ENCODE results near the gene SLCO3A1.
"Not testable (repeated sequence)": the region's sequence is repeated elsewhere in the genome, so short reads cannot be mapped to it uniquely, and the experiment has no call there.

SLCO3A1 gene

DNA sequence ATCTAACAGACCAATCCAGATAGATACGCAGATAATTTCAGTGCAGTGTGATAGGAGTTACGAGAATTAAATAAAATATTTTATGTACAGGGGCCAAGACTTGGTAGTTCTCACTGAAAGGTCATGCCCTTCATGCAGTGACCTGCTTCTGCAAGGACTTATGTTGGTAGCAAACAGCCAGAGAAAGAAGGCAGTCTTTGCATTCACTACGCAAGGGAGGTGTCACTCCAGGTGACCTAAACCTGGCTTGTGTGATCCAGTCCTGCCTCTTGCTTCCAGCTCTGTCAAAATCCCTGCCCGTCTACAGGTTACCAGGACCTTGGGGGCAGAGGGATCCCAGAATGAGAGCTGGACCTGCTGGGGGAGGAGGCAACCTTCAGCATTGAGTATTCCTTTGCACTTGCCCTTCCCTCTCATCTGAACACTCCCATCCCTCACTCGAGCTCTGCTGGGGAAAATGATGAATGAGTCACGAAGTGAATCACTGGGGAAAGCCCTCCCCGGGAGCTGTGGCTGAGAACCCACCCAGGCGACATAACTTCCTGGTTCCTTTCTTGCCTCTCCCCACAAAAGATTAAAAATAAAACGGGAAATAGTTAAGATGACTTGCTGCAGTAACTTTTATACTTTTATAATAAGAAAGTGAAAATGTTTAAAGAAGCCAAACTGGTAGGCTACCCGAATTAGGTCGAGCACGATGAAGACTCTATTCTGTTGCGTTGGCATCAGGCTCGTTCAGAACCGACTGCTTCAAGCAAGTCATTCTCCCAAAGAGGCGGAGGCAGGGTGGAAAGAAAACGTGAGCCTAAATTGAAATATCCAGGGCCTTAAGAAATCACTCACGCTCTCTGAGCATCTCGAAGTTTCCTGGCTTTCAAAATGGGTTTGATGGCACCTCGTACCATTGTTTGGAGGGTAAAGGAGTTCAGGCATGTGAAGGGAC, 216.1 kb downstream of the SLCO3A1 start:
- DNase-seq (ENCODE audit: low read depth in 2 of 2) = peak in 1 of 2 donors; percentile 37

DNA sequence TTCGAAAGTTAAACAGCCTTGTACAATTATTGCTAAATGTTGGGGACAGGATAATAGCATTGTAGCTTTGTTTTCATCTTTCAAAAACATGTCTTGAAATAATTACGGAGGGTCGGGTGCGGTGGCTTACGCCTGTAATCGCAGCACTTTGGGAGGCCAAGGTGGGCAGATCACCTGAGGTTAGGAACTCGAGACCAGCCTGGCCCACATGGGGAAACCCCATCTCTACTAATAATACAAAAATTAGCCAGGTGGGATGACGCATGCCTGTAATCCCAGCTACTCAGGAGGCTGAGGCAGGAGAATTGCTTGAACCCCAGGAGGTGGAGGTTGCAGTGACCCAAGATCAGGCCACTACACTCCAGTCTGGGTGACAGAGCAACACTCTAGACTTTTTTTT, 216.7 kb downstream of the SLCO3A1 start:
- not testable (repeated sequence) for DNase-seq (ENCODE audit: low read depth in 2 of 2)

DNA sequence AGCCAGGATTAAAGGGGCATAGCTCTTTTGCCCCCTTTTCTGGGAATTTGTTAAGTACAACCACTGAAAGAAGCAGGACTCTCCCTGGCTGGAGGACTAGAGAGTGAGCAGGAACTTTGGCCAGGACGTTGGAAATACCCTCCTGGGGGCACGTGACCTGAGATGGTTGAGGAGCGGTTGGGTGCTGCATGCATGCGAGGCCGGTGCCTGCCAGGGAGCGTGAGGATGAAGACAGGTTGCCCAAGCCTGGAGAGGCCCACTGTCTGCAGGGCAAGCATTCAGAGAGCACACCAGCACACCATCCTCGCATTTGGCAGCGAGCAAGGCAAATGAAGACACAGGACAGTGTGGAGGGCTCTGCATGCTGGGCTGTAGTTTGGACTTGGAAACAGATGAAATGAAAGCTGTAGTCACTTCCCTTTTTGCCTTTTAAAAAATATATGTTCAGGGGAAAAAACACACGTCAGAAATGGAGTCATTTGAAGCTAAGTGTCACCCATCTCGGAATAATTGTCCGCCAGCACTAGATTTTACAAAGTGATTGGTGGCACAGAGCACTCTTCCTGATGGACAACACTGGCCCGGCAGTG, 217.6 kb downstream of the SLCO3A1 start:
- no peak for DNase-seq (ENCODE audit: low read depth in 2 of 2)

DNA sequence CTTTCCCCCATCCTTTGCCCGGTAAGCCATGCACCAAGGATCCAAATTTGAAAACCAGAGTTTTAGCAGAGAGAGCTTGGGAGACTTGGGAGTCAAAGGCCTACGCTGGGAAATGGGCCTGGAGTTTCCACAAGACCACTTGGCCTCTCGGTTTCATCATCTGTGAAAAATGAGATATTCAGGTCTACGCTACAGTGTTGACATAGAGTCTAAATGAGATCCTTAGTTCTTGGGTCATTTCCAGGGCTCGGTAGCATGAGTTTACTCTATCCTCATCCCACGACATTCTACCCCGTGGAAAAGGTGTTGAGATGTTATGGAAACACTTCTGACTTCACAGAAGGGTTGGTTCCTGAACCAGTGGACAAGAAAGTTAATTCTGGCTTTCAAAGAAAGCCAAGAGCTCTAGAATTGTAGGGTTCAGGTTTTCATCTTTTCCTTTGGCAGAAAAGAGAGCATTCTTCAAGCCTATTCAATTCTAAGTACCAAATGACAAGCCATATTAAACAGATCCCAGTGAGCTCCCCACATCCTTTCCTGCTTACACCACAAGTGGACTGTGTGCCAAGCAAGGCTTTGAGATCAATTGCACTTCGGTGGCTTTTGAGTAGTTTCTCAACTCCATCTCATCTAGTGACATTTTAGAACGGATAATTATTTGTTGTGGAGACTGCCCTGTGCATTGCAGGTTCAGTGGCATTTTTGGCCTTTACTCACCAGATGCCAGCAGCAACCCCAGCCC, 219.7 kb downstream of the SLCO3A1 start:
- no peak for DNase-seq (ENCODE audit: low read depth in 2 of 2)

DNA sequence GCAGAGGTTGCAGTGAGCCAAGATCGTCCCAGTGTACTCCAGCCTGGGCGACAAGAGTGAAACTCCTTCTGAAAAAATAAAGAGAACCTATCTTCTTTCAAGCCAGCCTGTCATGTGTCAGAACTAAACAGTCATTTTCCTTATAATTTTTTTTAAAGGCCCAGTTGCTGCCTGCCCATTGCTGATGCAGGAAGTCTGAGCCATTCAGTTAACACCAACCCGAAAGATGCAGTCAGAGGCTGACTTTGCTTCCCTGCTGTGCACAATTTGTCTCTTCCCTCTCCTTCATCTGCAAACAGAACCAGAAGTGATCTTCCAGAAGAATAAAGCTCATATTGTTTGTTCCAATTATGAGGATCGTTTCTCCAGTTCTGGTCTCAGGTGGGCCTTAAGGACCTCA, 220.6 kb downstream of the SLCO3A1 start:
- no peak for DNase-seq (ENCODE audit: low read depth in 2 of 2)

DNA sequence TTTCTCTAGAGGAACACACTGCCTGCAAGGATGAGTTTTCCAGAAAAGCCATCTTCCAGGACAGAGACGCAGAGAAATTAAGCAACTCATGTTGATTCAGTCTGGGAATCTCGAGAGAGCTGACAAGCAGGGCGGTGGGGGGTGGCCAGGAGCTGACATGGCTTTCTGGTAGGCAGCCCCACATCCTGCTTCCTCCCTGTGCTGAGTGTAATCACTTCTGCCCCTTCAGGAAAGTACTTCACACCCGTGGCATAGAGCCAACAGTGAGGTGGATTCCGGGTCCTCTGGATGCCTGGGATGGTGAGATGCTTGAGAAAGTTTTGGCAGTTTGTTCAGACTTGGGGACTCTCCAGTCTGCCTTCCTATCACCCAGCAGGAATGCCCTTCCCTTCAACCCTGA, 221.1 kb downstream of the SLCO3A1 start:
- DNase-seq (ENCODE audit: low read depth in 2 of 2) = no peak

DNA sequence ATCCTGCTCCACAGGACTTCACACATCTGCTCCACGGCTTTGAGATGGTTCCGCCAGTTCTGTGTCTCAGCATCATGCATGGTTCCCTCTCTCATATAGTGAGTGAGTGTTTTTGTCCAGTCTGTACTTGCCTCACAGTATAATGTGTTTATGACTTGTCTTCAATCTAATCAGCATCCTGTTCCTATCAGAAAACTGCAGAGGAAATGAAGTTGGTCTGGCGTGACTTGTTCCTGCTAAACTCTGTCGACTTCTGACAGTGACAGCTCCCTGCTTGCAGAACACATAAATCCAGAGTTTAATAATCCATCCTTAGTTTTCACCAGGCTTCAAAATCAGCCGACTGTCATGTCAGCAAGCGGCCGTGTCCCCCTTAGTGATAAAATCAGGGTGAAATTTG, 222.3 kb downstream of the SLCO3A1 start:
- DNase-seq (ENCODE audit: low read depth in 2 of 2) = no peak

DNA sequence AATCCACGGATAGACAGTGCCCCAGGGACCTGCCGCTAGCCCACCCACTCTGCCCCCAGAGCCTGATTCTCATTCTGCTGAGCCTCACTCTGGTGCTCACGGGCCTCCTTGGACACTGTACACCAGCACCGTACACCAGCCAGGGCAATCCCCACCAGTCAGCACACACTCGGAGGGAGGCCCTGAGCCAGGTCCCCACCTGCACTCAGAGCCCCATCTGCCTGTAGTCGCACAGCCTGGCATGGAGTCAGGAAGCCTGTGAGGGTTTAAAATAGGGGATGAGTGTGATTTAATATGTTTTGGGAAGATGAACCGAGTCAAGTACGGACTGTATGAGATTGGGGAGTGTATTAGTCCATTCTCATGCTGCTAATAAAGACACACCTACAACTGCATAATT, 223.0 kb downstream of the SLCO3A1 start:
- no peak for DNase-seq (ENCODE audit: low read depth in 2 of 2)

DNA sequence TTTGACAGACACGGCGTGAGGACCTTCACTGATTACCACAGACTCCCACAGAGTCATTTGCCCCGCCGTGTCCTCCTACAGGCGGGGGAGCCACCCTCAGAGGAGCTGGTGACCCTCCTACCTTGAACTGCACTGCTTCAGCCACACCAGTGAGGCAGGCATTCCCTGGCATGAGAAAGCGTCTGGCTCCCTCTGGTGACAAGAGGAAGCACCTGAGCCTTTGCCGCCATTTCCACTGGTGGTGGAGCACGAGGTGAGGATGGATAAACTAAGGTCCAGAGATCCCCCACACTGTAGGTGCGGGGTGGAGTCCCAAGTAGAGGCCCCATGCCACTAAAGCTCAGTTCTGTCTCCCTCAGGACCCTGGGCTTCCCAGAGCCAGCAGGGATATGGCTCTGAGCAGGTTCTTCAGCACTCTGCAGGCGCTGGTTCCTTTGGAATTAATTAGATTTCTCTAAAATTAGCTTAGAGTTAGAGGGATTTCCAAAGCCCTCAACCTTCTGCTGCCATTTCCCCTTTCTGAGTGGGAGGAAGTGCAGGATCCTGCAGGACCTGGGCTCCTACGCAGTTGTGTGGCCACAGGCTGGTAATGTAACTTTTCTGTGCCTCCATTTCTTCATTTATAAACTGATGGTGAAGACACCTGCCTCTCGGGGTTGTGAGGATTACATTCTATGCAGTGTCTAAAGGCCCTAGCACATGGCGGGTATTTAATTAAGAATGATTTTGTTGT, 224.0 kb downstream of the SLCO3A1 start:
- DNase-seq (ENCODE audit: low read depth in 2 of 2) = peak; percentile 52 to 65

DNA sequence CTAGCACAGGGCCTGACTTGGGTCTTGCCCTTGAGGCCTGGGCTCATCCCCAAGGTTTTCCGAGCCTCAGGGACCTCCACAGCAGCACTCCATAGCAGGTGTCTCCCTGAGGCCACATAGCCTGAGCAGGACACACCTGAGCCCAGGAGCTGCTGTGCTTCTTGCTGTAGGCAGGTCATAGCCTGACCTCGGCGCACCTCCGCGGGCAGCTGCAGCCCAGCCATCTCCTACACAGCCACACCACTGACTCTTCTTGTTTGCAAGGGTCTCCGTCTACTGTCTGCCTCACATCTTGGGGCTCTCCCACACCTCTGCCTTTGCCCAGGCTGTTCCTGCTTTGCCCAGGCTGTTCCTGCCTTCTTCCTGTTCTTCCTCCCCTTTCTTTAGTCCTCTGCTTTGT, 224.8 kb downstream of the SLCO3A1 start:
- DNase-seq (ENCODE audit: low read depth in 2 of 2) = no peak

DNA sequence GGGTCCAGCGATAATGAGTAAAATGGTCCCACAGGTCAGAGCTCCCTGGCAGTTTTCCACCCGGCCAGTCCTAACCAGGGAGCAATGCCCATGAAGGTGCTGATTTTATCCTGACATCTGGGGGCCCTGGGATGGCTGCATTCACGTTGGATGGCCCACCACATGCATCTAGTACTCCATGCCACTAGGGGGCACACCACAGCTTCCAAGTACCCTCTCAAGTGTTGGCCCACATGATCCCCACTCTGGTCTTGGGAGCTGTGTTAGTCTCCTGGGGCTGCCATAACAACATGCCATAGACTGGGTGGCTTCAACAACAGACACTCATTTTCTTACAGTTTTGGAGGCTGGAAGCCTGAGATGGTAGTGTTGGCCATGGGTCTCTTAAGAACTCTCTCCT, 225.5 kb downstream of the SLCO3A1 start:
- DNase-seq (ENCODE audit: low read depth in 2 of 2) = no peak

DNA sequence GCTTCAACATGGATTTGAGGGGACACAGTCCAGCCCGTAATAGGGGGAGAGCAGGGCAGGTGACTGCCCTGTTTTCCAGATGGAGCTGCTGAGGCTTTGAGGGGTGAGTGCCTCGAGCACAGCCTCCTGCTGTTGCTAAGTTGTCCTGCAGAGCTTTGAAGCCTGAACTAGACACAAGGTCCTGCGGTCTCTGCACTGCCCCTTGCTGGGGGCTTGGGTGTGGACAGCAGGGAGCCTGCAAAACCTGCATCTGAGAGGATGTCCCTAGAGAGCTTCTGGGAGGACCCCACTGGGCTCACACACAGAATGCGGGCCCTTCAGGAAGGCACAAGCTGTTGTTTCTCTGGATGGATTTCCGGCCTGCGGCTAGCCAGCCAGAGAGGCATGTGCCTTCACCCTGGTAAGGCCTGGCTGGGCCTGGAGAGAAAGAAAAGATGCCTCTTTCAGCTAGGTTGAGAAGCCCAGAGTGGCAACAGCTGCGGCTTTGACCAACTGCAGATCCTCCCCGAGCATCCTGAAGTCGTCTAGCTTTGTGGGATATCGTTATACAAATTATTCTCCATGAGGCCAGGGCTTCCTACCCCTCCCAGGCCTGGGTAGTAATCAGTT, 226.2 kb downstream of the SLCO3A1 start:
- no peak for DNase-seq (ENCODE audit: low read depth in 2 of 2)

DNA sequence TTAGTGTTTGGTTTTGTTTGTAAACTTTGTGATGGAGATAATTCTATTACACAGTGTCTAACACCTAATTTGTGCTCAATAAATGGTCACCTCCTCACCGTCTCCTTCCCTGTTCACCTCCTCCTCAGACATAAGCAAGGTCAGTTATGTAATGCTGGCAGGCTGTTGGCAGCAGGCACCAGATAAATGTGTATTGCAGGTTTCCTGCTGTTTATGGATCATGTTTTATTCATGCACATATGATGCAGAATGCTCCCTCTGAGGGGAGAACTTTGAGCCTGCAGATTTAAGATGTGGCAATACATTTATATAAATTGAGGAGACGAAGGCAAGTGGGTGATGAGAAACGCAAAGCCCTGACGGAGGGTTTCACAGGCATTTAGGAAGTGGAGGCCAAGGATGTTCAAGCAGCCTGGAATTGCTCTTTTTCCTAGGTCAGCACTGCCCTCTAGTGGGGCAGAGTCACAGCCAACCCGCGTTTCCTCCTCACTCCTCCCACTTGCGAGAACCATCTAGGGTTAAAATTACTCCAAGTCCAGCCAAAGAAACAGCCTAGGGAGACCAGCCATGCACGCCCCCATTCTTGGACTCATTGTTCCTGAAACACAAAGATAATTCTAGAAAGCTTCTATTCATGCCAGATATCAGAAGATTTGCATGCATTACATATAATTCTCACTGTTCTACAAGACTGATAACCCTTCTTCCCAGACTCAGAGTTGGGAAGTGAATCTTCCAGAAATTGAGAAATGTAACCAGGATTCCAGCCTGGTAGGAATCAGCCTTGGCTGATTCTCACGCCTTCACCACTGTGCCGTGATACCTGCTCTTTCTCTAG, 228.7 kb downstream of the SLCO3A1 start:
- DNase-seq (ENCODE audit: low read depth in 2 of 2) = peak; percentile 38 to 47

DNA sequence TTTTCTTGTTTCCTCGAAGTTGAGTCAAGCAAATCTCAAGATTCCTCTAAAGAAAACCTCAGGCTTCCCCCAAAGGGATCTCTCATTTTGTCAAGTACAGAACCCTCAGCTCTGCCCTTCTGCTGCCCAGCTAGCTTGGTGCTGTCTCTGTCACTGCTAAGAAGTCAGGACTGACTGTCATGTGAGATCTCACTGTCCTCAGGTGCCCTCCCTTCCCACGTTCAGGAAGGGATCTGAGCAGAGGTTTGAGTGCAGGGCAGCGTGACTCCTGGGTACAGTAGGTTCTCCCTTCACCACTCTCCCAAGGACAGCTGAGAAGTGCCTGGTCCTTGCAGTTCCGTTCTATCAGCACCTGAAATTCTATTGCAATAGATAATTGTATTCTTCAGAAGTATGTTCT, 229.7 kb downstream of the SLCO3A1 start:
- DNase-seq (ENCODE audit: low read depth in 2 of 2) = no peak

DNA sequence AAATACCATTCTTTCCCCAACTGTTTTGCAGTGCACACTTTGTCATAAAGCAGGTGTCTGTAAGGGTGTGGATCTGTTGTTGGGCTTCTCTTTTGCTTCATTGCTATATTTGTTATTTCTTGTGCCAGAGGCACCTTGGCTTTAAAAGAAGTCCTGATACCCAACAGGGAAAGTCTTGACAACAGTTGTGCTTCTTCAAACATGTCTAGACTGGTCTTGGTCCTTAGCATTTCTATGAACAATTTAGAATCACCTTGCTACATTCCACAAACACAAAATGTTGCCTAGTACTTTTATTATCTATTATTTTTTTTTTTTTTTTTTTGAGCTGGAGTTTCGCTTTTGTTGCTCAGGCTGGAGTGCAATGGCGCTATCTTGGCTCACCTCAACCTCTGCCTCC, 233.7 kb downstream of the SLCO3A1 start:
- no peak for DNase-seq (ENCODE audit: low read depth in 2 of 2)

DNA sequence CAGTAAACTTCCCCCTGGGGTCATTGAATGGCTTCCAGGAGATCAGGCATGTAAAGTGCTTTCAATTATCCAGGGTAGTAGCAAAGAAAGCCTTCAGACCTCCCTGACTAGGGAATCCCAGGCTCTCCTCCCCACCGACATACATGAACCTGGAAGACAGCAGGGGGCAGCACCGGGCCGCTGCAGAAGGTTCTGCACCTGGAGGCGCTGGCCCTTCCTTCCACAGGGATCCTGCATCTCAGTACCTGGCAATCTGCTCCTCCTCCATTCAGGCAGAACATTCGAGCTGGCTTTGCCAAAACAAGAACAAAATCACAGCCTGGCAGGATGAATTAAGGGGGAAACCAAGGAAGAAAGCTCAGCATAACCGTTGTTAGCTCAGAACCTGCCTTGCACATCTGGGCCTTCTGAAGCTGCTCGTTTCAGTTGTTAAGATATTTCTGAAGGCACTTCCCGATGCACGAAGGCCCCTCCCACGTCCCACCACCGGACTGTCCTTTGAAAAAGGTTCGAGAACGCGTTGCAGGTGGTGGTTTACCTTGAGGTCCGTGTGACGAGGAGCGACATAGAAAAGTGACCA, 237.7 kb downstream of the SLCO3A1 start:
- DNase-seq (ENCODE audit: low read depth in 2 of 2) = no peak

DNA sequence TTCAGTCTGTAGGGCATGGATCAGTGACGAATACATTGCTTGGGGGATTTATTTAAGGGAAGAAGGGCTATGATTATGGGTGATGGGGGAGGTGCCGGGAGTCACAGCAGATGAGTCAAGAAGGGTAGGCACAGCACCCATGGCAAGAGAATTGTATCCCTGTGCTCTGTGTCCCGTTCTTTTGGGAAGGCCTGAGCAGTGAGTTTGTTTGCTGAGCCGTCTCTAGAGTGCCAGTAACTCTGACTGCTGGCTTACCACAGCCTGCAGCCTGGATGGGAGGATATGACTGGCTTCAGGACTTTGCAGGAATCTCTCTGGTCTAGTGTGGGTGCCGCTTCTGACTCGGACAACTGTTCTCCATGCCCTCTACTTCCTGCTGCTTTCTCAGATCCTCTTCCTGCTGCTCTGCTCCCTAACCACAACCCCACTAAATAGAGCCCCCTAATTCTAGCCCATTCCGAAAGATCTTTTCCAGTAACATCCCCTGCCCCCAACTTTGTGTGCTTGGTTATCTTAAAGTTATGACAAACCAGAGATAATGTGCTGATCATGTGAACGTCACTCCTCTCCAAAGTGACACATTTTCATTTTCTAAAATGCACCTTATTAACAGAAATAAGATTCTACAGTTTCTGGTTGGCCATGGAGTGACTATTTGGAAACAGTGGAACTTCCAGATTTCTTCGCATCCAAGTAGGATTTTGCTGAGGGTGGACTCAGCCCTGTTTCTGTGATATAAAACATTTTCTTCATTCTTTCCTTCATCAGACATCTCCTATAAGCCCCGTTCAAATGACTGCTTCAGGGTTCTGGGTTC, 239.0 kb downstream of the SLCO3A1 start:
- no peak for DNase-seq (ENCODE audit: low read depth in 2 of 2)

DNA sequence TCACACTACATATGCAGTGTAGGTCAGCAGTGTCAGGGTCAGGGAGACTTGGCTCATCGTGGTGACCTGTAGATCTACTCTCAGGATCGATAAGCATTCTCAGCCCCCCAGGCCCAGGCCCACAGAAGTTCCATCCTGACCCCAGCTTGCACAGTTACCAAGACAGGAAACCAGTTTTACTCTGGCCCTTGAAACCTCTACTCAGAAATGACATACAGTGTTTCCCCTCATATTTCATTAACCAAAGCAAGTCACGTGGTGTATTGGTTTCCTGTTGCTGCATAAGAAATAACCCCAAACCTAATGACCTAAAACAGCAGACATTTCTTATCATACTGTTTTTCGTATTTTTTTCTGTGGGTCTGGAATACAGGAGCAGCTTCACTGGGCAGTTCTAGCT, 242.2 kb downstream of the SLCO3A1 start:
- DNase-seq (ENCODE audit: low read depth in 2 of 2) = no peak

DNA sequence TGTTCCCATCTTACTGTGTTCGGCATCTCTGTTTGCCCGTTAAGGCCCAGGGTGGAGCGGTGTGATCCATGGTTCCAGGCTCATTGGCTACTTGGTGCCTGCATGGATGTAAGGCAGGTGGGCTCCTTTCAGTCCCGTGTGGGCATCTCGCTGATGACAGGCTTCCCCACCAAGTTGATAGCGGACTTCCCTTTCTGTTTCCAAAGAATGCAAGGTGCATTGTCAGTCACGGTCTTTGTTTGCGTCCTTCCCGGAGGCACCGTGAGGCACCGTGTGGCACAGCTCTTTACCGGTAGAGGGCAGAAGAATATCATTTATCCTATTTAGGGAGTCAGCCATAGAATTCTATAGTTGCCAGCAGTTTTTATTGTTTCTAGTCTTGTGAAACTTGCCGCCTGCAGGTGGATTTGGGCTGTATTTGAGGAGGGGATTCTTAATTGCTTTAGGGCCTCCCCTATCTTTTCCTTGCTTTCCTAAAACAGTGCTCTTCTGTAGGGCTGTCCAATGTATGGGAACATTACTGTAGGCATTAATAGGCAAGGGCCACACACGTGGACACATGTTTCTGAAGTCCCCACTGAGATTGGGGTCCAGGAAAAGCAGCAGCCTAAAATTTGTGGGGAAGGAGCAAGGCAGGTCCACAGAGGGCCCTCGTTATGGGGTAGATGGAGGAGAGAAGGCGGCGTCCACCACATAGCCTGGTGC, 244.1 kb downstream of the SLCO3A1 start:
- DNase-seq (ENCODE audit: low read depth in 2 of 2) = peak; percentile 18 to 23

Data from activated CD4-positive, alpha-beta T cell treated with anti-CD3 and anti-CD28 coated beads for 24 hours (primary cell).